CD8-positive, alpha-beta memory T cell (primary cell): ENCODE results near the gene VPS16. TPM values are rescaled to one million over a fixed set of nuclear protein-coding genes. Genes with fewer than 3 reads are reported as not detected.

Experiments used
- CTCF ChIA-PET: fragments of 350-600 bp; sonication (Branson Sonifier 250); formaldehyde crosslinking; loops from one replicate; lab custom pipeline; 2021; ENCODE audit warnings: antibody characterized with exemption; lab: Charles Lee
- POLR2A ChIA-PET: fragments of 350-600 bp; sonication (Branson Sonifier 250); formaldehyde crosslinking; loops from one replicate; lab custom pipeline; 2021; ENCODE audit warnings: antibody characterized with exemption; lab: Charles Lee
- DNase-seq, 5 donors: peaks; one replicate each; pipeline versions ENCODE4 v3.0.0 to v3.0.0-alpha.2; 2020 to 2022; ENCODE audit warnings: mixed read lengths in 1 of 5
- H3K27ac ChIP-seq: one replicate; pipeline ENCODE4 v1.7.0; 2013; ENCODE audit warnings: low read depth, mild to moderate bottlenecking, low read length, moderate library complexity
- H3K27me3 ChIP-seq: 2 replicates; pipeline ENCODE4 v1.7.0; 2013; ENCODE audit warnings: low read length, mild to moderate bottlenecking; ENCODE audit not compliant: insufficient read depth, poor library complexity, severe bottlenecking
- H3K36me3 ChIP-seq: 2 replicates; pipeline ENCODE4 v1.7.0; 2013; ENCODE audit warnings: mild to moderate bottlenecking, low read length, moderate library complexity; ENCODE audit not compliant: insufficient read depth
- H3K4me1 ChIP-seq: 2 replicates; pipeline ENCODE4 v1.7.0; 2013; ENCODE audit warnings: mild to moderate bottlenecking, low read length, moderate library complexity; ENCODE audit not compliant: insufficient read depth
- H3K4me3 ChIP-seq: 2 replicates; pipeline ENCODE4 v1.7.0; 2013; ENCODE audit warnings: mild to moderate bottlenecking, low read length
- H3K9me3 ChIP-seq: 2 replicates; pipeline ENCODE4 v1.7.0; 2013; ENCODE audit warnings: mild to moderate bottlenecking, low read length
- H3K27ac Mint-ChIP-seq, 8 donors: one replicate each; pipeline ENCODE4 v1.8.0; 2020 to 2021; ENCODE audit warnings: mixed read lengths in 8 of 8, mild to moderate bottlenecking in 6 of 8, inconsistent platforms in 3 of 8, moderate library complexity in 3 of 8
- H3K27me3 Mint-ChIP-seq, 2 donors: one replicate each; pipeline ENCODE4 v1.8.0; 2020 to 2021; ENCODE audit warnings: mixed read lengths in 2 of 2, mild to moderate bottlenecking in 1 of 2, moderate library complexity in 1 of 2
- H3K36me3 Mint-ChIP-seq, 3 donors: one replicate each; pipeline ENCODE4 v1.8.0; 2020 to 2021; ENCODE audit warnings: mixed read lengths in 3 of 3, inconsistent platforms in 1 of 3, mild to moderate bottlenecking in 1 of 3
- H3K4me1 Mint-ChIP-seq, 3 donors: one replicate each; pipeline ENCODE4 v1.8.0; 2020 to 2021; ENCODE audit warnings: mixed read lengths in 3 of 3, inconsistent platforms in 1 of 3, mild to moderate bottlenecking in 1 of 3
- H3K4me3 Mint-ChIP-seq, 7 donors: one replicate each; pipeline ENCODE4 v1.8.0; 2020 to 2021; ENCODE audit warnings: mixed read lengths in 7 of 7, mild to moderate bottlenecking in 6 of 7, moderate library complexity in 4 of 7, inconsistent platforms in 2 of 7
- H3K9me3 Mint-ChIP-seq, 5 donors: one replicate each; pipeline ENCODE4 v1.8.0; 2020 to 2022; ENCODE audit warnings: mixed read lengths in 5 of 5, mild to moderate bottlenecking in 3 of 5, moderate library complexity in 2 of 5, inconsistent platforms in 1 of 5
- polyA plus RNA-seq: library from polyadenylated mRNA; unstranded; fragments of 300-500 nt; fragmentation: Illumina TruSeq; gene quantifications from one replicate; pipeline ENCODE4 v1.2.3, GENCODE V29; 2021
- total RNA-seq, 2 experiments: library from RNA; stranded (reverse); gene quantifications; one replicate each; pipeline ENCODE4 v1.2.3, GENCODE V29; 2021

VPS16 gene
- total and polyA plus RNA-seq, 3 experiments from 2014 or later = 40.1 to 49.1 (median 47.8) TPM

- H3K4me3 ChIP-seq = no peak overlapping the region
- H3K36me3 Mint-ChIP-seq = peaks cover 0 to 29% (median 8%) of the 10 kb centered on the region in 3 donors
- peak overlapping the region in 6 of 8 donors; percentile 30 to 82 (median 54) for H3K27ac Mint-ChIP-seq
- peaks cover 35 to 47% (median 43%) of the 10 kb centered on the region in 3 donors for H3K4me1 Mint-ChIP-seq
- CTCF ChIA-PET = interaction anchor here (1.3 kb wide), 1 partner anchor 8 kb away, joined by 3 read pairs; no protein-coding TSS in a partner anchor
- H3K4me1 ChIP-seq = peaks cover 38% of the 10 kb centered on the region
- POLR2A ChIA-PET = no interaction called here
- H3K36me3 ChIP-seq = no peaks in the 10 kb centered on the region
- no peaks in the 10 kb centered on the region for H3K9me3 Mint-ChIP-seq
- H3K9me3 ChIP-seq = no peaks in the 10 kb centered on the region
- H3K27me3 Mint-ChIP-seq = no peaks in the 10 kb centered on the region
- H3K27ac ChIP-seq = no peak overlapping the region
- peak overlapping the region in 2 of 7 donors; percentile 6 to 10 for H3K4me3 Mint-ChIP-seq
- H3K27me3 ChIP-seq = no peaks in the 10 kb centered on the region
- DNase-seq = no peak
Observed at GRCh38 chr20:2867081-2867864, 26.7 kb downstream of the VPS16 start.

GRCh38 chr20:2869381-2869780 lies 28.8 kb downstream of the VPS16 start:
- Histone ChIP-seq H3K9me3 (no peaks in the 10 kb centered on the region), H3K27ac (no peak overlapping the region), H3K4me3 (no peak overlapping the region), H3K4me1 (peaks cover 42% of the 10 kb centered on the region), H3K36me3 (no peaks in the 10 kb centered on the region), H3K27me3 (no peaks in the 10 kb centered on the region)
- no peak overlapping the region for H3K27ac Mint-ChIP-seq
- CTCF ChIA-PET = no interaction called here
- H3K4me1 Mint-ChIP-seq = peaks cover 42 to 53% (median 48%) of the 10 kb centered on the region in 3 donors
- no peaks in the 10 kb centered on the region for H3K27me3 Mint-ChIP-seq
- peak overlapping the region in 2 of 7 donors; percentile 14 to 57 for H3K4me3 Mint-ChIP-seq
- DNase-seq = no peak
- H3K9me3 Mint-ChIP-seq = no peaks in the 10 kb centered on the region
- H3K36me3 Mint-ChIP-seq = peaks cover 0 to 25% (median 8%) of the 10 kb centered on the region in 3 donors
- POLR2A ChIA-PET = no interaction called here

GRCh38 chr20:2871111-2871465 lies 30.5 kb downstream of the VPS16 start:
- Histone ChIP-seq H3K36me3 (no peaks in the 10 kb centered on the region), H3K9me3 (no peaks in the 10 kb centered on the region), H3K27ac (peak overlapping the region; percentile 20), H3K4me1 (peaks cover 45% of the 10 kb centered on the region), H3K4me3 (no peak overlapping the region), H3K27me3 (no peaks in the 10 kb centered on the region)
- Mint-ChIP-seq H3K4me1 (peaks cover 48 to 53% (median 53%) of the 10 kb centered on the region in 3 donors), H3K27me3 (no peaks in the 10 kb centered on the region), H3K27ac (peak overlapping the region in 1 of 8 donors; percentile 96), H3K4me3 (peak overlapping the region in 6 of 7 donors; percentile 18 to 95 (median 62)), H3K9me3 (no peaks in the 10 kb centered on the region), H3K36me3 (peaks cover 0 to 9% (median under 1%) of the 10 kb centered on the region in 3 donors)
- ChIA-PET CTCF (interaction anchor here (2.3 kb wide), 1 partner anchor 12 kb away, joined by 6 read pairs; no protein-coding TSS in a partner anchor), POLR2A (interaction anchor here (1.3 kb wide), 1 partner anchor 30 kb away, joined by 6 read pairs; the partner anchor contains the start of genes PCED1A and VPS16)
- DNase-seq = no peak

- POLR2A ChIA-PET = interaction anchor here (0.9 to 1.4 kb wide), 4 partner anchors 18 to 219 kb away, joined by 3 to 10 read pairs (median 7); partner anchors contain the start of genes NOP56, PCED1A and VPS16
- H3K9me3 Mint-ChIP-seq = no peaks in the 10 kb centered on the region
- H3K27me3 Mint-ChIP-seq = no peaks in the 10 kb centered on the region
- no peaks in the 10 kb centered on the region for H3K36me3 ChIP-seq
- DNase-seq = peak in 2 of 5 donors; percentile 20 to 62
- peak overlapping the region in 6 of 8 donors; percentile 29 to 96 (median 68) for H3K27ac Mint-ChIP-seq
- peak overlapping the region; percentile 76 for H3K27ac ChIP-seq
- H3K27me3 ChIP-seq = no peaks in the 10 kb centered on the region
- CTCF ChIA-PET = interaction anchor here (1.3 to 2.3 kb wide), 3 partner anchors 13 to 73 kb away, joined by 3 to 6 read pairs (median 4); no protein-coding TSS in a partner anchor
- peaks cover 45% of the 10 kb centered on the region for H3K4me1 ChIP-seq
- H3K9me3 ChIP-seq = no peaks in the 10 kb centered on the region
- peak overlapping the region; percentile 97 for H3K4me3 ChIP-seq
- peak overlapping the region; percentile 90 to 95 (median 94) for H3K4me3 Mint-ChIP-seq
- H3K36me3 Mint-ChIP-seq = peaks cover 0 to 9% (median 2%) of the 10 kb centered on the region in 3 donors
- peaks cover 52 to 54% (median 53%) of the 10 kb centered on the region in 3 donors for H3K4me1 Mint-ChIP-seq
Observed at GRCh38 chr20:2871661-2872458, 31.3 kb downstream of the VPS16 start.

GRCh38 chr20:2872459-2873009 lies 32.0 kb downstream of the VPS16 start:
- peak; percentile 63 to 82 (median 68) for DNase-seq
- Histone ChIP-seq H3K4me1 (peaks cover 42% of the 10 kb centered on the region), H3K27me3 (no peaks in the 10 kb centered on the region), H3K9me3 (no peaks in the 10 kb centered on the region), H3K36me3 (no peaks in the 10 kb centered on the region), H3K4me3 (peak overlapping the region; percentile 97), H3K27ac (peak overlapping the region; percentile 76)
- Mint-ChIP-seq H3K9me3 (no peaks in the 10 kb centered on the region), H3K36me3 (peaks cover 0 to 11% (median 2%) of the 10 kb centered on the region in 3 donors), H3K4me1 (peaks cover 49 to 54% (median 52%) of the 10 kb centered on the region in 3 donors), H3K4me3 (peak overlapping the region; percentile 90 to 95 (median 94)), H3K27me3 (no peaks in the 10 kb centered on the region), H3K27ac (peak overlapping the region in 7 of 8 donors; percentile 92 to 97 (median 93))
- ChIA-PET POLR2A (interaction anchor here (0.6 to 1.4 kb wide), 5 partner anchors 13 to 220 kb away, joined by 3 to 10 read pairs (median 5); partner anchors contain the start of genes NOP56, PCED1A and VPS16), CTCF (interaction anchor here (0.8 to 2.3 kb wide), 5 partner anchors 11 to 73 kb away, joined by 3 to 6 read pairs (median 4); no protein-coding TSS in a partner anchor)

- Mint-ChIP-seq H3K4me3 (peak within 1 kb of the TSS; percentile 90 to 95 (median 94)), H3K4me1 (peaks cover 44 to 50% (median 47%) of the 10 kb centered on the region in 3 donors)
Observed at GRCh38 chr20:2873010-2873746, 32.6 kb downstream of the VPS16 start, which contains the start of gene PTPRA. TSS of gene PTPRA (plus strand) at chr20:2873481. CDS start at chr20:2964278, 90,797 bp downstream.

More at GRCh38 chr20:2873010-2873746, 32.6 kb downstream of the VPS16 start, which contains the start of gene PTPRA:
- no peaks in the 10 kb centered on the region for H3K27me3 Mint-ChIP-seq
- peaks cover 39% of the 10 kb centered on the region for H3K4me1 ChIP-seq
- H3K9me3 ChIP-seq = no peaks in the 10 kb centered on the region
- peak within 1 kb of the TSS; percentile 82 to 97 (median 92) for H3K27ac Mint-ChIP-seq
- peaks cover 0 to 11% (median 2%) of the 10 kb centered on the region in 3 donors for H3K36me3 Mint-ChIP-seq
- peak; percentile 85 to 93 (median 87) for DNase-seq
- peak within 1 kb of the TSS; percentile 76 for H3K27ac ChIP-seq
- no peaks in the 10 kb centered on the region for H3K27me3 ChIP-seq
- ChIA-PET POLR2A (interaction anchor here (0.6 to 1.4 kb wide), 5 partner anchors 13 to 221 kb away, joined by 3 to 10 read pairs (median 5); partner anchors contain the start of genes NOP56, PCED1A and VPS16), CTCF (interaction anchor here (0.8 to 2.3 kb wide), 4 partner anchors 10 to 74 kb away, joined by 3 to 6 read pairs (median 4); no protein-coding TSS in a partner anchor)
- no peaks in the 10 kb centered on the region for H3K9me3 Mint-ChIP-seq
- peak within 1 kb of the TSS; percentile 97 for H3K4me3 ChIP-seq
- H3K36me3 ChIP-seq = no peaks in the 10 kb centered on the region
